G401 (cell line): ENCODE data around the gene CACNA1C. TPM values are rescaled to one million over a fixed set of nuclear protein-coding genes. Genes with fewer than 3 reads are reported as not detected.
A peak's percentile ranks its signal among the peaks of the same experiment; 100 is the strongest.

Experiments
- DNase-seq: peaks from one replicate; pipeline ENCODE4 v3.0.0-alpha.2; 2015; ENCODE audit warnings: low spot score
- in situ Hi-C: cut with HindIII; loops from 2 replicates; pipeline ENCODE4 v1.10.0; 2016; ENCODE audit warnings: low sequenced_read_pairs, mixed read lengths
- total RNA-seq: library from RNA; depleted of rRNA; stranded (reverse); fragments of >200 nt; shearing (Covaris generic); gene quantifications from 2 replicates; pipeline ENCODE4 v1.2.3, GENCODE V29; 2014

CACNA1C gene
- total RNA-seq, 1 experiment from 2014 or later: 2.8 TPM

- DNase-seq: no peak
- in situ Hi-C loops: no loop called here
Measured at GRCh38 chr12:2353691-2354090, 300.9 kb downstream of the CACNA1C start.

DNA sequence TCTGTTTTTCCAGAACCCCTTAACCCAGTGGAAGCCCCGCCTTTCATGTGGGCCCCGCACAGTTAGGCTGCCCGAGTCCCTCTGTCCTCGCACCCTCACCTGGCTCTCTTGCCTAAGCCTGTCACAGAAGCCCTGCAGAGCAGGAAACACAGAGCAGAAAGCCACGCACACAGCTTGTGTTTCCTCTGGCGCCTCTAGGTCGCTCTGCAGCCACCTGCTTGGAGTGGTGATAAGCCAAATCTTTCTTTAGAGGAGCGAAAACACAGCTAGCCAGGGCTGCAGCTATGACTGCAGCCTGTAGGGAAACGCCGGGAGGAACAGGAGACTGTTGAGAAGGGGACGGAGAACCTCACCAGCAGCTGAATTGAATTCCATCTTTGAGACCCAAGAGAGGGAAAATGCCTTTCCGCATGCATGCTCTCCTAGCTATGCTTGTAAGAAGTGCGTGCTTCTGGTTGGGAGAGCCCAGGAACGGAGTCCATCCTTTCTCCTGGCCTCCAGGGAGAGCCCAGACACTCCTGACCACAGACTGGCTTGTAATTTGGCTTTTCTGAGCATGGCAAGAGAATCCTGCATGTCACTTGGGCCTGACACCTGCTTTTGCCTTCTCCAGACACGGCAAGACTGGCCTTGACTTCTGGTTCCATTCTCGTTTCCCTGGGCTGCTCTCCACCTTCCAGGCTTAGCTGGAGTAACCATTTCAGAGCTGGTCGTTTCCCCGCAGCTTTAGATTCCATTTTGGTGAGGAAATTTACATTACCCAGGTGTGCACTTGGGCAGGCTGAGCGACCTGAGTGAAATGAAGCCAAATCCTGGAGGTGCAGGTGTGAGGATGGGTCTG lies 301.6 kb downstream of the CACNA1C start:
- DNase-seq: peak; percentile 93
- in situ Hi-C loops: no loop called here

DNA sequence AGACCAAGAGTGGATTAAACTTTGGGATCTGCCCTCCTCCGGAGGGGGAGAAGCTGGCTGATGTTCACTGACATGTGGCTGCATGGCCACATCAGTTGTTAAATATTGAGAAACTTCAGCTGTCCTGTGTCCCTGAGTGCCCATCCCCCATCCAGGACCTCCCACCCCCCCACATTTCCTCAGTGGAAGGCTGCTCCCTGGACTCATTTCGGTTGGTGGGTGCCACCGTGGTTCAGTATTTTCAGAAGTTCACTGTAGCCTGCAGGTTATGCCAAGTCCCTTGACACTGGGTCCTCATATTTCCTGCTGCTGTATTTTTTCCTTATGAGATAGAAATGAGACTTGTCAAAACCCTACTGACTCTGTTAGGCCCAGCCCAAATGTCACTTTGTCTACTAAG lies 302.4 kb downstream of the CACNA1C start:
- in situ Hi-C loops: no loop called here
- DNase-seq: no peak

DNA sequence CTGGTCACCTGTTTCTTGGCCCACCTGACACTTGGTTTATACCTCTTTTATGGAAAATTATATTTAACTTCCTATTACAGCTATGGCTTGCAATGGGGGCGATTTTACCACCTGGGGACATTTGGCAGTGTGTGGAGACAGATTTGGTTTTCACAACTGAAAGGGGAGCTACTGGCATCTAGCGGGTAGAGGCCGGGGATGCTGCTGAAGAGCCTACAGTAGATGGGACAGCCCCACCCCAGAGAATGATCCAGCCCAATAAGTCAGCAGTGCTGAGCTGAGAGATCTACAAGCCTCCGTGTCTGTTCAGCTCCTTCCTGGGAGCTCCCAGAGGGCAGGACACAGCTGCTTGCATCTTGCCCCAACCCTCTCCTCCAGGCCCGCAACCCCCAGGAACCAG lies 302.8 kb downstream of the CACNA1C start:
- in situ Hi-C loops: no loop called here
- DNase-seq: no peak

DNA sequence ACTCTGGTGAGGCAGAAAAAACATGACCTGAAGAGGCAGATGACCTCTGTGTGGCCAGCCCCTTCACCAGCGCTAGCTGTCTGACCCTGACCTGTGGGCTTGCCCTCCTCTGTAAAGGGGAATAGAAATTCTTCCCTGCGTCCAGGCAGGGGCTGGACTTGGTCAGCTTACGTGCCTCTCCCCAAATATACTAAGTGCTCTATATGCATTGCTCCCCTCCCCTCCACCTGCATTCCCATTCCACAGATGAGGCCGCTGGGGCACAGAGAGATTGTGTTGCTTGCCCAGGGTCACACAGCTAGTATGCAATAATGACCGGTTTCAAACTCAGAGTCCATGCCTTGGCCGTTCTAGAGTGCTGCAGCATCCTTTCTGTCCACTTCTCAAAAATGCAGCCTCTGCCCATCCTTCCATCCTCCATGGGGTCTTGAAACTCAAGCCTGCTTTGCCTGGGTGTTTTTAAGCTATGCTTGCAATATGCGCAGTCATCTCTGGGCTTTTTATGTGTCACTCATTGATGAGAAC lies 303.9 kb downstream of the CACNA1C start:
- no peak for DNase-seq
- in situ Hi-C loops: no loop called here

GRCh38 chr12:2358986-2359658 lies 306.3 kb downstream of the CACNA1C start:
- in situ Hi-C loops: no loop called here
- no peak for DNase-seq

DNA sequence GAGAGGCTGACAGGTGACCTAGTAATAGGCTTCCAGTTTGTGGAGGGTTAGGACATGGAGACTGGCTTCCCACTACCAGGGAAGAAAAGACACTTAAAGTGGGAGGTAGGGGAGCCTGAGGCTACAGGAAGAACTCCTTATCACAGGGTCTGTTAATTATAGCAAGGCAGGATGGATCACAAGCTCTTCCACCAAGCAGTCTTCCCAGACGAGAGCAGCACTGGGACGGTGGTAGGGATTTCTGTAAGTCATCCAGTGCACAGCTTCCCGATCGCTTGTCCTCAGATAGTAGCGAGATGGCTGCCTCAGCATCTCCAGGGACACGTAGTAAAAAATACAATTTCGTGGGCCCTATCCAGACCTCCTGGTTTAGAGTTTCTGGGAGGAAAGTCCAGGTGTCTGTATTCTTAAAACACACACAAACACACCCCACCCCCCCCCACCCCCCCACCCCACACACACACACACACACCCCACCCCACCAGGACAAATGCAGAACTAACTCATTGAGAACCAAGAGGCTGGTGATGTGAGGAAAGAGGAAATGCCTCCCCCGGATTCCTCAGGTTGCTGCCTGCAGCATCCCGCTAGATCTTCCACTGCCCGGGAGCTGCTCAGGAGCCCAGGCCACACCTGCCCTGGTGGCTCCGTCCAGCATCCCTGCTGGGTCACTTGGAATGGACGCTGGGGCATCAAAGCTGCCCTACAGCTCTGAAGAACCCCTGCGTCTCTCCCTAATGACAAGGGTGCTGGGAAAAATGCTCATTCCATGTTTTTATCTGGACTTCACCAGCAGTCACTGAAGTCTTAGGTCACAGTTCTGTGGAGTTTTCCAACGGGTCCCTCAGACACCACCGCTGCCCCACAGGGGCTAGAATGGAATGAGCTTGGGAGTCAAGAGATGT lies 307.2 kb downstream of the CACNA1C start:
- no peak for DNase-seq
- in situ Hi-C loops: no loop called here

GRCh38 chr12:2360630-2361170 lies 307.9 kb downstream of the CACNA1C start:
- in situ Hi-C loops: no loop called here
- no peak for DNase-seq

- no peak for DNase-seq
- in situ Hi-C loops: no loop called here
Measured at GRCh38 chr12:2363836-2364609, 311.2 kb downstream of the CACNA1C start.

DNA sequence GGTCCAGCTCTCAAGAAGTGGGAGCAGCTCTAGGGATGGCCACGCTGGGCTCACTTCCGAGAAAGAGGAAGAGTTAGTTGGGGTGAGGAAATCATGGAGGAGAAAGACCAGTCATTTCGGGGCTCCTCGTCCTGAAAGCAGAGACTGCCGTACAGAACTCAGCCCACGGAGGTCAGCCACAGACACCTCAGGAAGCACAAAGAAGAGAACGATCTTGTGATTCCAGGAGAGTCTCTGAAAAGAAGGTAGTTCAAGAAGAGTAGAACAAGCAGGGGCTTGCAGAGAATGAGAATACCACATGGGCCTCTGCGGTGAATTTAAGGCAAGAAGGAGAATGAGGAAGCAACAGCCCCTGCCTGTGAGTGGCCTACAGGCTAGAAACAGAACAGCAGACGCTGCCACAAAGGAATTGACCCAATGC lies 311.9 kb downstream of the CACNA1C start:
- no peak for DNase-seq

GRCh38 chr12:2366711-2367110 lies 313.9 kb downstream of the CACNA1C start:
- in situ Hi-C loops: no loop called here
- DNase-seq: no peak

More for the DNA sequence above, 311.9 kb downstream of the CACNA1C start:
- in situ Hi-C loops: no loop called here

DNA sequence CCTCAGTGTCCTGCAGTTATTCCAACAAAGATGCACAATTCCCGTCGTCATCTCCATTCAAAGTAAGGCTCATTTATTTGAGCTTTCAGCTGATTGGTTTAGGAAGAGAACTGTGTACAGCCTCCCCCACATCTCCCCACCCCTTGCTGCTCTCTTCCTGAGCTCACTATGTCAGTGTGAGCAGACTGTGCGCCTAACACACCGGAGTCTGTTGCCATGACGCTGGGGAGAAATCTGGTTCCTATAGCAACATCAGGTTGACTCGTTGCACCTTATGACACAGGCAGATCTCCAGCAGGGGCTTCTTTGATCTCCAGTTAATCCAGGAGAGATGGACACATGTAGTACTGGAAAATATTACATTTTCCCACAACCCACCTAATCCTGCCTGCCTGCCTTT lies 319.4 kb downstream of the CACNA1C start:
- DNase-seq: peak; percentile 57
- in situ Hi-C loops: no loop called here

GRCh38 chr12:2372735-2373134 lies 319.9 kb downstream of the CACNA1C start:
- in situ Hi-C loops: no loop called here
- DNase-seq: peak; percentile 88

DNA sequence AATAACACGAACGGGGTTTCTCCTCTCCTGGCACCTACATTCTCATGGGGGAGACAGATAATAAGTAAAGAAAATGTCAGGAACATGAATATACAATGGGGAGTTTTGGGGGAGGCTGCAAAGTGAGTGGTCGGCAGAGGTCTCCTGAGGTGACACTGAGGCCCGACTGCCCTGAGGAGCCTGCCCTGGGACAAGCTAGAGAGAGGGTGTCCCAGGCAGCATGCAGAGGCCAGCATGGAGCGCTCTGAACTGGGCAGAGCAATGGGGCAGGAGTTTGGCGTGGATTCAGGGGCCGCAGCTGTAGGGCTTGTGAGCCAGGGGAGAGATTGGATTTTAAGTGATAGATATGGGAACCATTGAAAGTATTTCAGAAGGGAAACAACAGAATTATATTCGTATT lies 320.5 kb downstream of the CACNA1C start:
- in situ Hi-C loops: no loop called here

DNA sequence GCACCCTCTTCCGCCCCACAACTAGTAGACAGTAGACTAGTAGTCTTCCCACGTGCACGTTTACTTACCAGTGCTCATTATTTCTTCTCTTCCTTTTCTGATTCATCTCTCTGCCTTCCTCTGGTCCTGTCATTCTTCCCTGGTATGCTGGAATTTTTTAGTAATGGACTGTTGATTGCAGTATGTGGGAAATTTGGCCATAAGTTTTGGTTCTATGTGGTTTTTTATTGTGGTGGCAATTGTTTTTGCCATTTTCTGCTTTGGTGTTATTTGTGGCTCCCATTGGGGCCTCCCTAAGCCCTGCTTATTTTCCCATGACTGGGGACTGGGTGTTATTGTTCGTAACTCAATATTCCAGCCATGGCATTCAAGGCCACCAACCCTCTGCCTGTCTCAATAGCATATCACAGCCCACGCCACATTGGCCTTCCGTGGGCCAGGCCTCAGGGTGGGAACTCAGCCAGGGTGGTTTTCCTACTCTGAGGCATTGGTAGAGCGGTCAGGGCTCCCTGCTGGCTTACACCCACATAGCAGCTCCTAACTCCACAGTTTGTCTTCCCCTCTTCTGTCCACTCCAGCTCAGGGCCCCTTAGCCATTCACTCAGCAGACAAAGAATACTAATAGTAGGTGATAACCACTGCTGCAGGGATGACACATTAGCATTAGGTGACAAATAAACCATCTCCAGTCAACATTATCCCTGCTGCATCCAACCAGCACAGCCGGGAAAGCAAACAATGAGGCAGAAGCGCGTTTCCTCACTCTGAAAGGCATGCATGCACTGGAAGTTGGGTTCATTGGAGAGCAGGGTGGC lies 321.5 kb downstream of the CACNA1C start:
- no peak for DNase-seq
- in situ Hi-C loops: no loop called here

More for the DNA sequence above, 320.5 kb downstream of the CACNA1C start:
- DNase-seq: no peak

GRCh38 chr12:2375871-2376270 lies 323.1 kb downstream of the CACNA1C start:
- in situ Hi-C loops: no loop called here
- DNase-seq: no peak

DNA sequence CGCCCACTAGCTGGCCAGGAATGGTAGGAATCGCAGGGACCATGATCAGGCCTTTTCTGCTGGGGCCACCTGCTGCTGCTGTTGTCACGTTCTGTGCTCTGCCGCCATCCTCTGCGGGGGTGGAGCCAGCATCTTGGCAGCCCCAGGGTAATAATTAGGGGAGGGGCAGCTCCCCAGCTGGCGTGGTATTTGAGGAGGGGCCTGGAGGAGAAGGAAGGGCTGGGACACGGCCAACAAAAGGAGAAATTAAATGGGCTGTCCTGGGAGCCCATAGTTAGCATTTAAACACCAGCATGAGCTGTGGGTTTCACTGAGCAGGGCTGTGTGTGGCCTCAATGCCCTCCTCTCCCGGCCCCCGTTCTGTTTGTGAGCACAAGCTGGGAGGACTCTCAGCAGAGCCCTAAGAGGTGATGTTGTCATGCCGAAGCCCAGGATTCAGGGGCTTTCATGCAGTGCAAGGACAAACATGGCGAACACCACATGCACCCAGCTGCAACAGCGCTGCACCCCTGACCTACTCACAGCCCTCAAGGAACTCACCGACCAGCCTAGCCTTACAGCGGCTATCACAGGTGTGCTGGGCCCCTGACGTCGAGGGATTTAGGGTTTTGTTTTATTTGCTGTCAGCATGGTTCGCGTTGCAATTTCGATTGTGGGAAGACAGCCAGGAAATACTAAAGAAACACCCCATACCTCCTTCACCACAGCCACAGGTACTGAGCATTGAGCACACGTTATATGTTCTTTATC lies 324.3 kb downstream of the CACNA1C start:
- in situ Hi-C loops: no loop called here
- no peak for DNase-seq
